Neural cell (in vitro differentiated cells): Measurements from ENCODE around the gene TMEM200C. TPM values are rescaled to one million over a fixed set of nuclear protein-coding genes. Genes with fewer than 3 reads are reported as not detected.

Experiments used
- H2AFZ ChIP-seq: fragments of 200-600, 300-800 bp; sonication (generic), shearing (Covaris generic); 2 replicates; pipeline ENCODE4 v1.6.0; 2014; ENCODE audit warnings: low read depth, mild to moderate bottlenecking, antibody characterized with exemption, low read length, moderate library complexity
- H3F3A ChIP-seq: fragments of 200-600 bp; shearing (Covaris generic); 2 replicates; pipeline ENCODE4 v1.6.1; 2016; ENCODE audit warnings: mild to moderate bottlenecking, moderate library complexity, mixed read lengths, antibody characterized with exemption, low read length; ENCODE audit not compliant: insufficient read depth, poor library complexity, severe bottlenecking
- H3K27ac ChIP-seq: fragments of 200-600, 300-800 bp; sonication (generic), shearing (Covaris generic); 2 replicates; pipeline ENCODE4 v1.5.1; 2014; ENCODE audit warnings: mild to moderate bottlenecking, low read length, moderate library complexity
- H3K27me3 ChIP-seq: fragments of 300-800, 200-600 bp; sonication (generic), shearing (Covaris generic); 2 replicates; pipeline ENCODE4 v1.6.0; 2014; ENCODE audit warnings: mild to moderate bottlenecking, low read depth, low read length, moderate library complexity; ENCODE audit not compliant: insufficient read depth
- H3K36me3 ChIP-seq: fragments of 300-800, 200-600 bp; sonication (generic), shearing (Covaris generic); 2 replicates; pipeline ENCODE4 v1.5.1; 2014; ENCODE audit warnings: mild to moderate bottlenecking, antibody characterized with exemption, low read length, moderate library complexity; ENCODE audit not compliant: insufficient read depth
- H3K4me2 ChIP-seq: fragments of 300-800, 200-600 bp; sonication (generic), shearing (Covaris generic); 2 replicates; pipeline ENCODE4 v1.6.0; 2014; ENCODE audit warnings: mild to moderate bottlenecking, low read length
- H3K4me3 ChIP-seq: fragments of 300-800, 200-600 bp; sonication (generic), shearing (Covaris generic); 2 replicates; pipeline ENCODE4 v1.5.1; 2014; ENCODE audit warnings: mild to moderate bottlenecking, low read length, moderate library complexity
- H3K79me2 ChIP-seq: fragments of 200-600 bp; shearing (Covaris generic); replicated peaks from 2 replicates; pipeline ENCODE4 v1.6.0; 2014; ENCODE audit warnings: mild to moderate bottlenecking, low read length, moderate library complexity; ENCODE audit not compliant: insufficient read depth
- H3K9ac ChIP-seq: fragments of 300-800, 200-600 bp; sonication (generic), shearing (Covaris generic); 2 replicates; pipeline ENCODE4 v1.6.1; 2016; ENCODE audit warnings: mild to moderate bottlenecking, low read length, mixed read lengths
- H3K9me2 ChIP-seq: fragments of 200-600 bp; shearing (Covaris generic); 2 replicates; pipeline ENCODE4 v1.6.1; 2016; ENCODE audit warnings: mild to moderate bottlenecking, low read length, mixed read lengths; ENCODE audit not compliant: insufficient read depth
- H3K9me3 ChIP-seq: fragments of 200-600, 300-800 bp; sonication (generic), shearing (Covaris generic); 2 replicates; pipeline ENCODE4 v1.6.1; 2016; ENCODE audit warnings: mild to moderate bottlenecking, mixed run types, low read length, moderate library complexity, mixed read lengths
- H4K20me1 ChIP-seq: fragments of 200-600 bp; shearing (Covaris generic); 2 replicates; pipeline ENCODE4 v1.6.1; 2016; ENCODE audit warnings: mild to moderate bottlenecking, mixed run types; ENCODE audit not compliant: insufficient read depth
- CTCF ChIP-seq: fragments of 450-650 bp; IDR thresholded peaks from 2 replicates; pipeline ENCODE4 v1.5.1; 2014; ENCODE audit warnings: antibody characterized with exemption, mild to moderate bottlenecking, moderate library complexity; ENCODE audit not compliant: poor library complexity, severe bottlenecking
- EP300 ChIP-seq: fragments of 450-650 bp; conservative IDR thresholded peaks from 2 replicates; pipeline ENCODE4 v1.6.1; 2014; ENCODE audit warnings: antibody characterized with exemption, mild to moderate bottlenecking, moderate library complexity; ENCODE audit not compliant: poor library complexity, severe bottlenecking
- EZH2 ChIP-seq: fragments of 200-600, 300-800 bp; shearing (Covaris generic), sonication (generic); IDR thresholded peaks from 2 replicates; pipeline ENCODE4 v1.6.1; 2014; ENCODE audit warnings: antibody characterized with exemption, low read length, borderline replicate concordance, mild to moderate bottlenecking; ENCODE audit not compliant: insufficient read depth, poor library complexity, severe bottlenecking
- MXI1 ChIP-seq: fragments of 450-650 bp; conservative IDR thresholded peaks from 2 replicates; pipeline ENCODE4 v1.6.1; 2014; ENCODE audit warnings: antibody characterized with exemption, mild to moderate bottlenecking; ENCODE audit not compliant: poor library complexity, severe bottlenecking
- POLR2AphosphoS5 ChIP-seq: IDR thresholded peaks from 2 replicates; pipeline ENCODE4 v1.6.1; 2012
- RAD21 ChIP-seq: fragments of 450-650 bp; conservative IDR thresholded peaks from 2 replicates; pipeline ENCODE4 v1.6.1; 2014; ENCODE audit warnings: antibody characterized with exemption, mild to moderate bottlenecking, moderate library complexity
- SMC3 ChIP-seq: fragments of 450-650 bp; conservative IDR thresholded peaks from 2 replicates; pipeline ENCODE4 v1.6.1; 2014; ENCODE audit warnings: antibody characterized with exemption, mild to moderate bottlenecking, moderate library complexity; ENCODE audit not compliant: poor library complexity
- TAF1 ChIP-seq: IDR thresholded peaks from 2 replicates; pipeline ENCODE4 v1.6.1; 2012; ENCODE audit warnings: low read depth
- polyA plus RNA-seq: library from polyadenylated mRNA; depleted of rRNA; stranded (reverse); fragments of >200 nt; gene quantifications from 2 replicates; pipeline ENCODE4 v1.2.3, GENCODE V29; 2014
- small RNA-seq, 3 experiments: library from RNA; depleted of rRNA; stranded (forward); fragments of <200 nt; gene quantifications; one replicate each; pipeline ENCODE3, GENCODE V24; 2012
- TF ChIP-seq, protein P1 (sequence below): IDR thresholded peaks from 2 replicates; pipeline ENCODE4 v1.6.1; 2012; ENCODE audit warnings: borderline replicate concordance

TMEM200C gene
- polyA plus RNA-seq, 1 donor from 2014 or later = 8.2 TPM

DNA sequence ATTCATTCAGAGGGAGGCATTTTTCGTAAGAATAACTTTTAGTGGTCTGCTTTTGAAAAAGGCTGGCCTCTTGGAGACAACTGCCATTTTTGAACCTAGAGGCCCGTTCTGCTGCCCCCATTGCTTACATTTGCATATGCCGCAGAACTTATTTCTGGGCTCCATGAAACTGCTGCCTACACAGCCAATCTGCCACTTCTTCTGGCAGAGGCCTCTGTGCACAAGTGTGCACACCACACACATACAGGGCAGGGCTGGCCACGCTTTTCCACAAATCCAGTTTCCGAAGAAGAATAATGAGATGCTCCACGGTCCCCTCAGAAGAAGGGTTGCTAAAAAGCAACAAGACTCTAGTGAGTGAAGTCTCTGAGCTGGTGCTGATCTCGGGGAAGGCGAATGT is 56.2 kb downstream of the TMEM200C start:
- H2AFZ ChIP-seq = no peak overlapping the region
- H3K9me3 ChIP-seq = no peaks in the 10 kb centered on the region
- no peak overlapping the region for H3K4me3 ChIP-seq
- no peaks in the 10 kb centered on the region for H3K9me2 ChIP-seq
- no peak for TF ChIP-seq CTCF
- TF ChIP-seq, protein P1, sequence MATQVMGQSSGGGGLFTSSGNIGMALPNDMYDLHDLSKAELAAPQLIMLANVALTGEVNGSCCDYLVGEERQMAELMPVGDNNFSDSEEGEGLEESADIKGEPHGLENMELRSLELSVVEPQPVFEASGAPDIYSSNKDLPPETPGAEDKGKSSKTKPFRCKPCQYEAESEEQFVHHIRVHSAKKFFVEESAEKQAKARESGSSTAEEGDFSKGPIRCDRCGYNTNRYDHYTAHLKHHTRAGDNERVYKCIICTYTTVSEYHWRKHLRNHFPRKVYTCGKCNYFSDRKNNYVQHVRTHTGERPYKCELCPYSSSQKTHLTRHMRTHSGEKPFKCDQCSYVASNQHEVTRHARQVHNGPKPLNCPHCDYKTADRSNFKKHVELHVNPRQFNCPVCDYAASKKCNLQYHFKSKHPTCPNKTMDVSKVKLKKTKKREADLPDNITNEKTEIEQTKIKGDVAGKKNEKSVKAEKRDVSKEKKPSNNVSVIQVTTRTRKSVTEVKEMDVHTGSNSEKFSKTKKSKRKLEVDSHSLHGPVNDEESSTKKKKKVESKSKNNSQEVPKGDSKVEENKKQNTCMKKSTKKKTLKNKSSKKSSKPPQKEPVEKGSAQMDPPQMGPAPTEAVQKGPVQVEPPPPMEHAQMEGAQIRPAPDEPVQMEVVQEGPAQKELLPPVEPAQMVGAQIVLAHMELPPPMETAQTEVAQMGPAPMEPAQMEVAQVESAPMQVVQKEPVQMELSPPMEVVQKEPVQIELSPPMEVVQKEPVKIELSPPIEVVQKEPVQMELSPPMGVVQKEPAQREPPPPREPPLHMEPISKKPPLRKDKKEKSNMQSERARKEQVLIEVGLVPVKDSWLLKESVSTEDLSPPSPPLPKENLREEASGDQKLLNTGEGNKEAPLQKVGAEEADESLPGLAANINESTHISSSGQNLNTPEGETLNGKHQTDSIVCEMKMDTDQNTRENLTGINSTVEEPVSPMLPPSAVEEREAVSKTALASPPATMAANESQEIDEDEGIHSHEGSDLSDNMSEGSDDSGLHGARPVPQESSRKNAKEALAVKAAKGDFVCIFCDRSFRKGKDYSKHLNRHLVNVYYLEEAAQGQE = no peak
- TF ChIP-seq EZH2 = no peak
- TF ChIP-seq EP300 = no peak
- no peak for TF ChIP-seq POLR2AphosphoS5
- no peak for TF ChIP-seq SMC3
- no peak for TF ChIP-seq MXI1
- TF ChIP-seq RAD21 = no peak
- no peak for TF ChIP-seq TAF1
- no peak overlapping the region for H3K27ac ChIP-seq
- H3K9ac ChIP-seq = no peak overlapping the region
- no peak overlapping the region for H3K4me2 ChIP-seq
- H3K36me3 ChIP-seq = no peaks in the 10 kb centered on the region
- H3K27me3 ChIP-seq = no peaks in the 10 kb centered on the region
- no peaks in the 10 kb centered on the region for H3F3A ChIP-seq
- no peaks in the 10 kb centered on the region for H4K20me1 ChIP-seq
- H3K79me2 ChIP-seq = no peaks in the 10 kb centered on the region

Small RNAs within 50 kb of the gene (small RNA-seq; reads per million reads assigned to genes)
- gene MIR3976 = 0 reads per million in 3 experiments
